Colonic mucosa (tissue), 4 donors: ENCODE results near the gene DLG2. TPM values are rescaled to one million over a fixed set of nuclear protein-coding genes. Genes with fewer than 3 reads are reported as not detected.

Experiments
- DNase-seq: peaks from one replicate; pipeline ENCODE4 v3.0.0-alpha.2; 2020
- H3K27ac ChIP-seq: fragments of 200-600 bp; one replicate; pipeline ENCODE4 v1.8.0; 2021
- H3K27me3 ChIP-seq: fragments of 200-600 bp; one replicate; pipeline ENCODE4 v1.8.0; 2021
- H3K36me3 ChIP-seq: fragments of 200-600 bp; one replicate; pipeline ENCODE4 v1.8.0; 2021
- H3K4me1 ChIP-seq: fragments of 200-600 bp; one replicate; pipeline ENCODE4 v1.8.0; 2021; ENCODE audit warnings: mild to moderate bottlenecking
- H3K4me3 ChIP-seq: fragments of 200-600 bp; one replicate; pipeline ENCODE4 v1.8.0; 2021
- H3K9ac ChIP-seq, 2 donors: one replicate each; pipeline ENCODE4 v1.7.0; 2013; ENCODE audit warnings: control low read depth in 2 of 2, low read depth in 2 of 2, low read length in 2 of 2
- H3K9me3 ChIP-seq: fragments of 200-600 bp; one replicate; pipeline ENCODE4 v1.8.0; 2021
- intact Hi-C: fragments of 100-400 bp; cut with DNase I; formaldehyde crosslinking; loops from one replicate; pipeline ENCODE4 v1.14.1; 2022
- total RNA-seq, 2 donors: library from RNA; stranded (reverse); fragmentation: NEBNext Ultra II Directional in 1 of 2; extraction: Animal tissue kit (Norgen Biotek cat#: 25700) in 1 of 2; gene quantifications; one replicate each; pipeline ENCODE4 v1.2.1, GENCODE V29; 2021
- TF ChIP-seq, protein P1 (sequence below): fragments of 200-600 bp; IDR thresholded peaks from one replicate; pipeline ENCODE4 v1.8.0; 2022; ENCODE audit warnings: antibody characterized with exemption, mild to moderate bottlenecking
- donor health status: healthy.
- donor health status: DM: no; HTN: no; CAD: no.
- donor health status: DM: no; HTN: no; CAD: no.

The DLG2 gene
- total RNA-seq, 2 donors from 2014 or later: 1.4 to 3.3 TPM

DNA sequence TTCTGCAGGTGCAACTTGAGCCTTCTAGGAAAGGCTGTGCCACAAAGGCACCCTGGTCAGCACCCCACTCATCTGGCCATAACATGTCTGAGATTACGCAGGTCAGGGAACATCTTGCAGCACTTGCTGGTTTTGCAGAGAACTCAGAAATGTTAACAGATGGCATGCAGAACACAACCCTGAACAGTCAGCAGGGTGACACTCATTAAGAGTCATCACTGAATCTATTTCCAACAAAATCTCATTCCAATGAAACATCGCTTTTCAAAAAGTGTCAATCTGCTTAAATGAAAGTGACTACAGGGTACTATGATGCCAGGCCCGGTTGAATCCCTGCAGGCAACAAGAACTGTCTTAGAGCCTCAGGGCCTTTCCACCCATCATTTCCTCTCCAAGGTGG is 1971.2 kb downstream of the DLG2 start:
- Histone ChIP-seq H3K36me3 (no peaks in the 10 kb centered on the region), H3K4me3 (no peak overlapping the region), H3K27me3 (no peaks in the 10 kb centered on the region), H3K27ac (no peak overlapping the region), H3K4me1 (no peaks in the 10 kb centered on the region), H3K9ac (no peak overlapping the region), H3K9me3 (no peaks in the 10 kb centered on the region)
- intact Hi-C loops: no loop called here
- DNase-seq: no peak
- TF ChIP-seq, protein P1, sequence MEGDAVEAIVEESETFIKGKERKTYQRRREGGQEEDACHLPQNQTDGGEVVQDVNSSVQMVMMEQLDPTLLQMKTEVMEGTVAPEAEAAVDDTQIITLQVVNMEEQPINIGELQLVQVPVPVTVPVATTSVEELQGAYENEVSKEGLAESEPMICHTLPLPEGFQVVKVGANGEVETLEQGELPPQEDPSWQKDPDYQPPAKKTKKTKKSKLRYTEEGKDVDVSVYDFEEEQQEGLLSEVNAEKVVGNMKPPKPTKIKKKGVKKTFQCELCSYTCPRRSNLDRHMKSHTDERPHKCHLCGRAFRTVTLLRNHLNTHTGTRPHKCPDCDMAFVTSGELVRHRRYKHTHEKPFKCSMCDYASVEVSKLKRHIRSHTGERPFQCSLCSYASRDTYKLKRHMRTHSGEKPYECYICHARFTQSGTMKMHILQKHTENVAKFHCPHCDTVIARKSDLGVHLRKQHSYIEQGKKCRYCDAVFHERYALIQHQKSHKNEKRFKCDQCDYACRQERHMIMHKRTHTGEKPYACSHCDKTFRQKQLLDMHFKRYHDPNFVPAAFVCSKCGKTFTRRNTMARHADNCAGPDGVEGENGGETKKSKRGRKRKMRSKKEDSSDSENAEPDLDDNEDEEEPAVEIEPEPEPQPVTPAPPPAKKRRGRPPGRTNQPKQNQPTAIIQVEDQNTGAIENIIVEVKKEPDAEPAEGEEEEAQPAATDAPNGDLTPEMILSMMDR: no peak

DNA sequence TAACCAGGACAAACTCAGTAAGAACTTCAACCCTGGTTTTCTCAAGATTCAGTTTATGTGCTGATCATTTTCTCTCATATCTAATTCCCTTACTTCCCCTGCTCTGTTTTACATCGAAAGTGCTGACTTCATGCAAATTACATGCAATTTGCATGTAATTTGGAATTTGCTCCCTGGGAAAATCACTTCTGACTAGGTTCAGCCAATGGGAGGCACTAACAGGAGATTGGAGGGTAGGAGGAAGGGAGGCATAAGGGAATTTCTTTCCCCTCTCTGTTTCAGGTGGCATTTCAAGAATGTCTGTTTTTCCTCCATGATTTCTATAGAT is 1977.7 kb downstream of the DLG2 start:
- no peak for DNase-seq
- Histone ChIP-seq H3K9ac (no peak overlapping the region), H3K9me3 (no peaks in the 10 kb centered on the region), H3K27me3 (no peaks in the 10 kb centered on the region), H3K36me3 (no peaks in the 10 kb centered on the region), H3K4me1 (no peaks in the 10 kb centered on the region), H3K4me3 (no peak overlapping the region), H3K27ac (no peak overlapping the region)
- intact Hi-C loops: no loop called here
- TF ChIP-seq, protein P1: no peak

DNA sequence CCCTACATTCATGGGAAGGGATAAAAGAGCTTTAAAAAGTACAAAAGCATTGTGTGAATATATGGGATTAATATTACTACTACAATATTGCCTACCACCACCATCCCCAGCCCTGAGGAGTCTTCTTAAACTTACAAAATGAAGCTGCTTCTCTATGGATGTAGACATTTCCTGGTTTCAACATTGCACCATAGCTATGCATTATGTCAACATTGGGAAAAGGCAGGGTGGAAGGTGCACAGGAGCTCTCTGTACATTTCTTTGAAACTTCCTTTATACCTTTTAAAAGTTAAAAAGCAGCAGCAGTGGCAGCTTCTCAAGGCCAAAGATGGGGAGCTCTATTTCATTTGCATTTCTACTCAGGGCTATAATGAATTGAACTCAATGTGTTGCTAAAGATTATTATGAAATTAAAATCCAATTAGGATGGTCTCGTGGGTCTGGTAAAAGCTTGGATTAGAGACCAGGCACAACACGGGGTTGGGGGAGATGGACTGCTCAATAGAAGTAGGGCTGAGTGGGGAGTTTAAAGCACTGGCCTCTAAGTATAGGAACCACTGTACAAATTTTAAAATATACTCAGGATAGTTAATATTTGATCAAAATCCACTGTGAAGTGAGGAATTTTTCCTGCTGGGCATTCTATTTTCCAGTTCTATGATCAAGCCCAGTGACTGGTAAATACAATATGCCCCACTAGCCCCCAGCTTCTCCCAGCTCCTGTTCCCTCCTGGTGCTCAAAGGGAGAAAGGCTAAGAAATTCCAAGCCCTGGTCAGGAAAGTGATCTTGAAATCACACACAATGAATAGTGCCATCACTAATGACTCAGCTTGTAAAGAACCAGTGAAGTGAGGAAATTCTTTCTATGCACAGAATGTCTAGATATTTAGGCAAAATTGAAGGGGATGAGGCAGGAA is 1978.3 kb downstream of the DLG2 start:
- intact Hi-C loops: no loop called here
- DNase-seq: no peak
- no peak overlapping the region for H3K9ac ChIP-seq
- no peak overlapping the region for H3K4me3 ChIP-seq
- H3K27me3 ChIP-seq: no peaks in the 10 kb centered on the region
- no peaks in the 10 kb centered on the region for H3K9me3 ChIP-seq
- no peak overlapping the region for H3K27ac ChIP-seq
- no peaks in the 10 kb centered on the region for H3K36me3 ChIP-seq
- TF ChIP-seq, protein P1: no peak
- H3K4me1 ChIP-seq: no peaks in the 10 kb centered on the region

DNA sequence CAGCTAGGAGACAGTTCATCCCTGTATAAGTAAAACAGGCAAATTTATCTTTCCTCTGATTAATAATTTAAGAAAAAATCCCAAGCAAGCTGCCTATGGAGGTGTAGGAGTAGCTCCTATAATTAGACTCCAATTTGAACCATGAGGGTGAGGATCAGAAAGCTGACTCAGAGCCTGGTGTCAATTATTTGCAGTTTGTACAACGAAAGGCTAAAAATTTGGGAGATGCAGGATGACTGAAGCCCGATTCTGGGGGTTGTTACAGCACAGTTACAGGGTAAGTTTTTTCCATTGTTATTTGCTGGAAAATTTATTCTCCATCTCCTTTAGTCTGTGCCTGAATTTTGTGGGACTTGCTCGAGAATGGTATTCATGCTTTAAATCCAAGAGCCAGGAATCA is 1981.6 kb downstream of the DLG2 start:
- Histone ChIP-seq H3K36me3 (no peaks in the 10 kb centered on the region), H3K9me3 (no peaks in the 10 kb centered on the region), H3K4me1 (no peaks in the 10 kb centered on the region), H3K4me3 (no peak overlapping the region), H3K9ac (no peak overlapping the region), H3K27me3 (no peaks in the 10 kb centered on the region), H3K27ac (no peak overlapping the region)
- DNase-seq: no peak
- TF ChIP-seq, protein P1: no peak
- intact Hi-C loops: no loop called here

DNA sequence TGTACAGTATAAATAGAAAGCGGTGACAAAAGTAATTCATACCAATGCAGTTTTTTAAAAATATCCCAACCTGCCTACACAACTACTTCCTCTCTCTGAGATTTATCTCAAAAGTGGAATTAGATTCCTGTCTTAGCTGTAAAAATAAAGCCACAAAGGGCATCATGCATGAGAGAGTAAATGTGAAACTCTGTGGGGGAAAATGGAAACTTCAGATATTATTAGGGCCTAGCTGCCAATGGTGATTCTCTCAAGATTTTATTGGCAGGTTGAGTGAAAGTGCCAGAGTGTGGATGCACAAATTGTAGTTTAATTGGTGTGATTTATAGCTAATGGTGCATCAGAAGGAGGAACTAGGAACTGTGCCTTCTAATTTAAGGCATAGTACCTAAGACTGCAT is 1984.0 kb downstream of the DLG2 start:
- H3K4me1 ChIP-seq: no peaks in the 10 kb centered on the region
- H3K27me3 ChIP-seq: no peaks in the 10 kb centered on the region
- intact Hi-C loops: no loop called here
- no peak overlapping the region for H3K27ac ChIP-seq
- no peak overlapping the region for H3K9ac ChIP-seq
- DNase-seq: no peak
- TF ChIP-seq, protein P1: no peak
- H3K36me3 ChIP-seq: no peaks in the 10 kb centered on the region
- H3K4me3 ChIP-seq: no peak overlapping the region
- H3K9me3 ChIP-seq: no peaks in the 10 kb centered on the region
